Neural cell (in vitro differentiated cells): Measurements from ENCODE around the gene KRABD2.

Source experiments
- EP300 ChIP-seq: fragments of 450-650 bp; conservative IDR thresholded peaks from 2 replicates; pipeline ENCODE4 v1.6.1; 2014; ENCODE audit warnings: antibody characterized with exemption, mild to moderate bottlenecking, moderate library complexity; ENCODE audit not compliant: poor library complexity, severe bottlenecking
- EZH2 ChIP-seq: fragments of 200-600, 300-800 bp; shearing (Covaris generic), sonication (generic); IDR thresholded peaks from 2 replicates; pipeline ENCODE4 v1.6.1; 2014; ENCODE audit warnings: antibody characterized with exemption, low read length, borderline replicate concordance, mild to moderate bottlenecking; ENCODE audit not compliant: insufficient read depth, poor library complexity, severe bottlenecking
- MXI1 ChIP-seq: fragments of 450-650 bp; conservative IDR thresholded peaks from 2 replicates; pipeline ENCODE4 v1.6.1; 2014; ENCODE audit warnings: antibody characterized with exemption, mild to moderate bottlenecking; ENCODE audit not compliant: poor library complexity, severe bottlenecking
- POLR2AphosphoS5 ChIP-seq: IDR thresholded peaks from 2 replicates; pipeline ENCODE4 v1.6.1; 2012
- RAD21 ChIP-seq: fragments of 450-650 bp; conservative IDR thresholded peaks from 2 replicates; pipeline ENCODE4 v1.6.1; 2014; ENCODE audit warnings: antibody characterized with exemption, mild to moderate bottlenecking, moderate library complexity
- SMC3 ChIP-seq: fragments of 450-650 bp; conservative IDR thresholded peaks from 2 replicates; pipeline ENCODE4 v1.6.1; 2014; ENCODE audit warnings: antibody characterized with exemption, mild to moderate bottlenecking, moderate library complexity; ENCODE audit not compliant: poor library complexity
- TAF1 ChIP-seq: IDR thresholded peaks from 2 replicates; pipeline ENCODE4 v1.6.1; 2012; ENCODE audit warnings: low read depth
- TF ChIP-seq, protein P1 (sequence below): fragments of 450-650 bp; IDR thresholded peaks from 2 replicates; pipeline ENCODE4 v1.5.1; 2014; ENCODE audit warnings: antibody characterized with exemption, mild to moderate bottlenecking, moderate library complexity; ENCODE audit not compliant: poor library complexity, severe bottlenecking
- TF ChIP-seq, protein P2 (sequence below): IDR thresholded peaks from 2 replicates; pipeline ENCODE4 v1.6.1; 2012; ENCODE audit warnings: borderline replicate concordance

DNA sequence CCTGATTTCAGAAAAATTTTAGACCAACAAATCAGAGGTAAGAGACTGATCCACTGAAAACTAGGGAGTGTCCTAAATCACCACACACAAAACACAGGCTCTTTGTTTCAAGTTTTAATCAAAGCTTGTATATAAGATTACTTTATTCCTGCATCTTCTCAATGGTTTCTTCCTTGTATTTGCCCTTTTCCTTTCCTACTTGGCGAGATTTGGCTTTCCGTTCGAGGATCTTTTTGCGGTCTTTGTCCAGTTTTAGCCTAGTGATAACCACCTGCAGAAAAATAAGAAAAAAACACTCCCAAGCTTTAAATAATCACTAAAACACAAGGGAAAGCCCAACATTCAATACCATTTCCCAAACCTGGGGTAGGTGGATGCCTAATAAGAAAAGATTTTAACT, 918 bp upstream of the KRABD2 start:
- TF ChIP-seq, protein P1, sequence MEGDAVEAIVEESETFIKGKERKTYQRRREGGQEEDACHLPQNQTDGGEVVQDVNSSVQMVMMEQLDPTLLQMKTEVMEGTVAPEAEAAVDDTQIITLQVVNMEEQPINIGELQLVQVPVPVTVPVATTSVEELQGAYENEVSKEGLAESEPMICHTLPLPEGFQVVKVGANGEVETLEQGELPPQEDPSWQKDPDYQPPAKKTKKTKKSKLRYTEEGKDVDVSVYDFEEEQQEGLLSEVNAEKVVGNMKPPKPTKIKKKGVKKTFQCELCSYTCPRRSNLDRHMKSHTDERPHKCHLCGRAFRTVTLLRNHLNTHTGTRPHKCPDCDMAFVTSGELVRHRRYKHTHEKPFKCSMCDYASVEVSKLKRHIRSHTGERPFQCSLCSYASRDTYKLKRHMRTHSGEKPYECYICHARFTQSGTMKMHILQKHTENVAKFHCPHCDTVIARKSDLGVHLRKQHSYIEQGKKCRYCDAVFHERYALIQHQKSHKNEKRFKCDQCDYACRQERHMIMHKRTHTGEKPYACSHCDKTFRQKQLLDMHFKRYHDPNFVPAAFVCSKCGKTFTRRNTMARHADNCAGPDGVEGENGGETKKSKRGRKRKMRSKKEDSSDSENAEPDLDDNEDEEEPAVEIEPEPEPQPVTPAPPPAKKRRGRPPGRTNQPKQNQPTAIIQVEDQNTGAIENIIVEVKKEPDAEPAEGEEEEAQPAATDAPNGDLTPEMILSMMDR: no peak
- TF ChIP-seq POLR2AphosphoS5: no peak
- TF ChIP-seq SMC3: no peak
- no peak for TF ChIP-seq RAD21
- TF ChIP-seq, protein P2, sequence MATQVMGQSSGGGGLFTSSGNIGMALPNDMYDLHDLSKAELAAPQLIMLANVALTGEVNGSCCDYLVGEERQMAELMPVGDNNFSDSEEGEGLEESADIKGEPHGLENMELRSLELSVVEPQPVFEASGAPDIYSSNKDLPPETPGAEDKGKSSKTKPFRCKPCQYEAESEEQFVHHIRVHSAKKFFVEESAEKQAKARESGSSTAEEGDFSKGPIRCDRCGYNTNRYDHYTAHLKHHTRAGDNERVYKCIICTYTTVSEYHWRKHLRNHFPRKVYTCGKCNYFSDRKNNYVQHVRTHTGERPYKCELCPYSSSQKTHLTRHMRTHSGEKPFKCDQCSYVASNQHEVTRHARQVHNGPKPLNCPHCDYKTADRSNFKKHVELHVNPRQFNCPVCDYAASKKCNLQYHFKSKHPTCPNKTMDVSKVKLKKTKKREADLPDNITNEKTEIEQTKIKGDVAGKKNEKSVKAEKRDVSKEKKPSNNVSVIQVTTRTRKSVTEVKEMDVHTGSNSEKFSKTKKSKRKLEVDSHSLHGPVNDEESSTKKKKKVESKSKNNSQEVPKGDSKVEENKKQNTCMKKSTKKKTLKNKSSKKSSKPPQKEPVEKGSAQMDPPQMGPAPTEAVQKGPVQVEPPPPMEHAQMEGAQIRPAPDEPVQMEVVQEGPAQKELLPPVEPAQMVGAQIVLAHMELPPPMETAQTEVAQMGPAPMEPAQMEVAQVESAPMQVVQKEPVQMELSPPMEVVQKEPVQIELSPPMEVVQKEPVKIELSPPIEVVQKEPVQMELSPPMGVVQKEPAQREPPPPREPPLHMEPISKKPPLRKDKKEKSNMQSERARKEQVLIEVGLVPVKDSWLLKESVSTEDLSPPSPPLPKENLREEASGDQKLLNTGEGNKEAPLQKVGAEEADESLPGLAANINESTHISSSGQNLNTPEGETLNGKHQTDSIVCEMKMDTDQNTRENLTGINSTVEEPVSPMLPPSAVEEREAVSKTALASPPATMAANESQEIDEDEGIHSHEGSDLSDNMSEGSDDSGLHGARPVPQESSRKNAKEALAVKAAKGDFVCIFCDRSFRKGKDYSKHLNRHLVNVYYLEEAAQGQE: no peak
- no peak for TF ChIP-seq EZH2
- TF ChIP-seq TAF1: no peak
- no peak for TF ChIP-seq EP300
- no peak for TF ChIP-seq MXI1
